H1 (cell line): ENCODE measurements around the gene RERE. TPM values are rescaled to one million over a fixed set of nuclear protein-coding genes. Genes with fewer than 3 reads are reported as not detected.

Experiments used
- CTCF ChIA-PET: fragments of 300-600 bp; sonication (Branson Sonifier 250); formaldehyde crosslinking; loops from one replicate; lab custom pipeline; 2021; ENCODE audit not compliant: partially characterized antibody; lab: Charles Lee
- POLR2A ChIA-PET: fragments of 300-600 bp; sonication (Branson Sonifier 250); formaldehyde crosslinking; loops from one replicate; lab custom pipeline; 2021; ENCODE audit warnings: inconsistent platforms; ENCODE audit not compliant: partially characterized antibody; lab: Charles Lee
- DNase-seq, 2 experiments: peaks; one replicate each; pipeline versions ENCODE4 v3.0.0 to v3.0.0-alpha.2; 2010 to 2022; ENCODE audit warnings: low spot score in 2 of 2, low read depth in 1 of 2, mixed read lengths in 1 of 2
- FAIRE-seq: peaks from 2 replicates; lab custom pipeline; 2011; peaks lifted over from hg19 to GRCh38; lab: Jason Lieb, UNC
- H2AFZ ChIP-seq: 2 replicates; pipeline ENCODE4 v1.8.1; 2012; ENCODE audit warnings: low read length, inconsistent platforms
- H2AK5ac ChIP-seq: 2 replicates; pipeline ENCODE4 v1.6.1; 2013; ENCODE audit warnings: low read depth, low read length
- H2BK120ac ChIP-seq: replicated peaks from 2 replicates; pipeline ENCODE3; 2013; ENCODE audit warnings: low read depth, low read length, inconsistent platforms
- H2BK12ac ChIP-seq: 2 replicates; pipeline ENCODE4 v1.6.1; 2013; ENCODE audit warnings: low read depth, low read length
- H2BK15ac ChIP-seq: 2 replicates; pipeline ENCODE4 v1.6.1; 2013; ENCODE audit warnings: low read length
- H2BK20ac ChIP-seq: 2 replicates; pipeline ENCODE4 v1.6.1; 2013; ENCODE audit warnings: low read length
- H2BK5ac ChIP-seq: 2 replicates; pipeline ENCODE4 v1.6.1; 2013; ENCODE audit warnings: low read depth, low read length
- H3K14ac ChIP-seq: 2 replicates; pipeline ENCODE4 v1.6.1; 2013; ENCODE audit warnings: inconsistent platforms; ENCODE audit not compliant: insufficient read length
- H3K18ac ChIP-seq: 2 replicates; pipeline ENCODE4 v1.6.1; 2013; ENCODE audit warnings: low read length; ENCODE audit errors: extremely low read depth
- H3K23ac ChIP-seq: 2 replicates; pipeline ENCODE4 v1.6.1; 2013; ENCODE audit warnings: inconsistent platforms; ENCODE audit not compliant: insufficient read length
- H3K23me2 ChIP-seq: 2 replicates; pipeline ENCODE4 v1.6.1; 2013; ENCODE audit warnings: low read depth, low read length
- H3K27ac ChIP-seq: 2 replicates; pipeline ENCODE4 v1.6.1; 2011; ENCODE audit warnings: low read depth, low read length, inconsistent platforms
- H3K27me3 ChIP-seq, 4 experiments: replicated peaks in 1 of 4; 1 replicate in 1 of 4; 2 replicates in 3 of 4; pipeline versions ENCODE4 v1.6.1 to v1.8.1; 2011 to 2013; ENCODE audit warnings: low read length in 3 of 4, mild to moderate bottlenecking in 3 of 4, inconsistent platforms in 2 of 4, mixed read lengths in 2 of 4, moderate library complexity in 1 of 4; ENCODE audit not compliant: control insufficient read depth in 3 of 4, insufficient read depth in 3 of 4; ENCODE audit errors: extremely low read depth in 1 of 4
- H3K36me3 ChIP-seq, 4 experiments: 2 replicates each; pipeline versions ENCODE4 v1.6.1 to v1.8.1; 2011 to 2013; ENCODE audit warnings: mild to moderate bottlenecking in 4 of 4, low read length in 3 of 4, moderate library complexity in 2 of 4, control low read depth in 1 of 4, inconsistent platforms in 1 of 4; ENCODE audit not compliant: insufficient read depth in 4 of 4, control insufficient read depth in 2 of 4
- H3K4ac ChIP-seq: replicated peaks from 2 replicates; pipeline ENCODE3; 2013; ENCODE audit warnings: low read length, low read depth, mixed read lengths, inconsistent platforms; ENCODE audit not compliant: insufficient read length
- H3K4me1 ChIP-seq, 4 experiments: replicated peaks in 1 of 4; 1 replicate in 1 of 4; 2 replicates in 3 of 4; pipeline versions ENCODE4 v1.6.1 to v1.8.1; 2011 to 2013; ENCODE audit warnings: low read length in 3 of 4, inconsistent platforms in 2 of 4, mixed read lengths in 1 of 4; ENCODE audit not compliant: insufficient read depth in 4 of 4, control insufficient read depth in 3 of 4
- H3K4me2 ChIP-seq, 2 experiments: 2 replicates each; pipeline versions ENCODE4 v1.6.1 to v1.8.1; 2011 to 2013; ENCODE audit warnings: low read depth in 2 of 2, low read length in 2 of 2, control low read depth in 1 of 2, inconsistent platforms in 1 of 2, mild to moderate bottlenecking in 1 of 2; ENCODE audit not compliant: insufficient read depth in 1 of 2
- H3K4me3 ChIP-seq, 4 experiments: fragments of 200-600, 300-600 bp in 1 of 4; sonication (generic), shearing (Covaris generic), sonication (Bioruptor Twin) in 1 of 4; 2 replicates each; pipeline versions ENCODE4 v1.5.1 to v1.8.1; 2011 to 2016; ENCODE audit warnings: low read length in 4 of 4, low read depth in 3 of 4, control low read depth in 2 of 4, inconsistent platforms in 2 of 4, mild to moderate bottlenecking in 2 of 4, mixed read lengths in 1 of 4, moderate library complexity in 1 of 4; ENCODE audit not compliant: insufficient read depth in 2 of 4; ENCODE audit errors: extremely low read depth in 1 of 4
- H3K56ac ChIP-seq: replicated peaks from 2 replicates; pipeline ENCODE3; 2013; ENCODE audit warnings: low read depth, mild to moderate bottlenecking, mixed read lengths, low read length, inconsistent platforms; ENCODE audit not compliant: insufficient read length
- H3K79me1 ChIP-seq: 2 replicates; pipeline ENCODE4 v1.6.1; 2013; ENCODE audit warnings: low read depth, low read length, control low read depth
- H3K79me2 ChIP-seq, 2 experiments: 2 replicates each; pipeline versions ENCODE4 v1.6.1 to v1.8.1; 2012 to 2013; ENCODE audit warnings: low read length in 2 of 2, mild to moderate bottlenecking in 2 of 2, inconsistent platforms in 1 of 2; ENCODE audit not compliant: insufficient read depth in 2 of 2, control insufficient read depth in 1 of 2
- H3K9ac ChIP-seq, 4 experiments: replicated peaks in 1 of 4; 1 replicate in 1 of 4; 2 replicates in 3 of 4; pipeline versions ENCODE4 v1.6.1 to v1.8.1; 2011 to 2013; ENCODE audit warnings: low read depth in 3 of 4, low read length in 3 of 4, control low read depth in 2 of 4, mild to moderate bottlenecking in 2 of 4, moderate library complexity in 2 of 4, inconsistent platforms in 1 of 4; ENCODE audit errors: extremely low read depth in 1 of 4
- H3K9me3 ChIP-seq, 2 experiments: 2 replicates each; pipeline versions ENCODE4 v1.6.1 to v1.8.1; 2012 to 2013; ENCODE audit warnings: mild to moderate bottlenecking in 2 of 2, moderate library complexity in 2 of 2, control low read depth in 1 of 2, inconsistent platforms in 1 of 2, low read depth in 1 of 2, low read length in 1 of 2, mixed read lengths in 1 of 2; ENCODE audit not compliant: insufficient read depth in 2 of 2
- H4K20me1 ChIP-seq, 2 experiments: replicated peaks in 1 of 2; 2 replicates each; pipeline versions ENCODE3 to v1.8.1; 2011 to 2013; ENCODE audit warnings: inconsistent platforms in 2 of 2, low read length in 2 of 2, mild to moderate bottlenecking in 1 of 2; ENCODE audit not compliant: insufficient read depth in 2 of 2, control insufficient read depth in 1 of 2
- H4K5ac ChIP-seq: 2 replicates; pipeline ENCODE4 v1.6.1; 2013; ENCODE audit warnings: low read length, low read depth, mixed read lengths, inconsistent platforms; ENCODE audit not compliant: insufficient read length
- H4K8ac ChIP-seq: 2 replicates; pipeline ENCODE4 v1.8.0; 2013; ENCODE audit warnings: mild to moderate bottlenecking, moderate library complexity, low read length, inconsistent platforms; ENCODE audit not compliant: insufficient read depth; ENCODE audit errors: extremely low read depth
- H4K91ac ChIP-seq: replicated peaks from 2 replicates; pipeline ENCODE3; 2013; ENCODE audit warnings: low read length, mixed read lengths, inconsistent platforms; ENCODE audit not compliant: insufficient read length
- BACH1 ChIP-seq: IDR thresholded peaks from 2 replicates; pipeline ENCODE4 v1.6.1; 2012; ENCODE audit warnings: low read length, improper control_type of control experiment
- CTBP2 ChIP-seq: IDR thresholded peaks from 2 replicates; pipeline ENCODE4 v1.7.0; 2011; ENCODE audit warnings: borderline replicate concordance, mild to moderate bottlenecking, moderate library complexity, mixed read lengths, low read length; ENCODE audit not compliant: insufficient read depth, insufficient read length
- JUND ChIP-seq: IDR thresholded peaks from 2 replicates; pipeline ENCODE4 v1.6.1; 2011; ENCODE audit warnings: mild to moderate bottlenecking, improper control_type of control experiment, low read length
- MAFK ChIP-seq: IDR thresholded peaks from 2 replicates; pipeline ENCODE4 v1.6.1; 2012; ENCODE audit warnings: low read depth, mild to moderate bottlenecking, improper control_type of control experiment, low read length
- SP1 ChIP-seq: IDR thresholded peaks from 2 replicates; pipeline ENCODE4 v1.6.1; 2011; ENCODE audit warnings: low read depth, low read length
- SUZ12 ChIP-seq: fragments of 200-600 bp; sonication (generic); IDR thresholded peaks from 2 replicates; pipeline ENCODE4 v1.6.1; 2012; ENCODE audit warnings: mild to moderate bottlenecking, inconsistent platforms, low read length, moderate library complexity, mixed read lengths
- TBP ChIP-seq: IDR thresholded peaks from 2 replicates; pipeline ENCODE4 v1.6.1; 2011; ENCODE audit warnings: low read depth, low read length, improper control_type of control experiment
- WGBS, 2 experiments: shearing (Covaris generic) in 1 of 2; methylation state at CpG; one replicate each; pipeline versions ENCODE4 v1.1.6 to v1.1.7; 2013 to 2015; ENCODE audit warnings: low lambda C conversion rate in 2 of 2, mixed read lengths in 2 of 2, inconsistent platforms in 1 of 2, low coverage in 1 of 2, missing lambda C conversion rate in 1 of 2; ENCODE audit not compliant: insufficient replicate concordance in 2 of 2, insufficient coverage in 1 of 2, insufficient read length in 1 of 2; ENCODE audit errors: extremely low coverage in 1 of 2, missing lambda C conversion rate in 1 of 2; 5-methylcytosine and 5-hydroxymethylcytosine counted together
- polyA plus RNA-seq, 7 experiments: library from polyadenylated mRNA; depleted of rRNA in 3 of 7; stranded (reverse) in 5 of 7; unstranded in 2 of 7; fragments of >200 nt in 5 of 7; fragments of 200-250 nt in 2 of 7; gene quantifications; 1 replicate in 5 of 7; 2 replicates in 1 of 7; 4 replicates in 1 of 7; pipeline versions ENCODE4 v1.2.1 to v1.2.3, GENCODE V29; 2011 to 2013; ENCODE audit warnings: missing spikeins in 2 of 7, mixed read lengths in 2 of 7
- total RNA-seq: library from RNA; stranded (reverse); fragmentation: NEBNext Ultra II Directional; extraction: Animal tissue kit (Norgen Biotek cat#: 25700); gene quantifications from 2 replicates; pipeline ENCODE4 v1.2.1, GENCODE V29; 2021
- TF ChIP-seq, protein P1 (sequence below): IDR thresholded peaks from 2 replicates; pipeline ENCODE4 v1.6.1; 2011; ENCODE audit warnings: low read depth, mild to moderate bottlenecking, low read length; ENCODE audit not compliant: insufficient read depth

The RERE gene
- total and polyA plus RNA-seq, 2 of the 8 experiments (the other 6 are each of a cell fraction or from before 2014, with no cell fraction given): 15.3 to 142 TPM

DNA sequence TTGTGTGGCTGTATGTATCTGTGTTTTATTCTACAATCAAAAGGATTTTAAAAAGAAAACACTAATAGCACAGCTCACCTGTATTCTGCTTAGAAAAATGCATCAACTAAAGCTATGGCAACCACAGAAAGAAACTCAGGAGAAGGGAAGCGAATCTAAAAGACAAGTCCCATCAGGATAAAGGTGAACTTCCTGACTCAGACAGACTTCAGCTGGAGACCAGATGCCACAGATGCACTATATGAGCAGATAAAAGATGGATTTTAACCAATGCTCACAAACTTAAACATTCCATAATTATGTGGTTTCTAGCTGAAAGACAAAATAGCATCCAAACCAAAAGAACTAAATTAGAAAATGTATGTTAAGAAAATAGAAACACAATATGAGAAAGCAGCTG is 231.0 kb downstream of the RERE start:
- Histone ChIP-seq H3K27me3 (no peaks in the 10 kb centered on the region), H3K14ac (no peak overlapping the region), H3K79me1 (peaks cover 8% of the 10 kb centered on the region; the same call in 1 of the 2 replicates), H3K9ac (no peak overlapping the region), H3K23ac (no peak overlapping the region), H3K4ac (no peak overlapping the region), H2BK12ac (no peak overlapping the region), H2BK5ac (no peak overlapping the region), H3K9me3 (no peaks in the 10 kb centered on the region), H3K27ac (no peak overlapping the region), H4K5ac (no peak overlapping the region), H3K23me2 (no peaks in the 10 kb centered on the region), H3K4me3 (no peak overlapping the region), H3K18ac (no peak overlapping the region), H2BK20ac (no peak overlapping the region), H2AK5ac (no peak overlapping the region), H2AFZ (no peak overlapping the region), H3K4me2 (no peak overlapping the region), H4K8ac (no peak overlapping the region), H2BK15ac (no peak overlapping the region), H4K20me1 (peaks cover 6 to 10% of the 10 kb centered on the region in 2 experiments), H4K91ac (no peak overlapping the region), H2BK120ac (no peak overlapping the region), H3K4me1 (peaks cover 0 to 6% (median 1%) of the 10 kb centered on the region in 4 experiments; a peak in 5 of 7 replicates), H3K79me2 (peaks cover 3 to 98% of the 10 kb centered on the region in 2 experiments), H3K56ac (no peak overlapping the region), H3K36me3 (no peaks in the 10 kb centered on the region)
- DNase-seq (no peak), FAIRE-seq (no peak)
- CTCF ChIA-PET: interaction anchor here (1.1 to 4.0 kb wide), 4 partner anchors 13 to 140 kb away, joined by 3 to 16 read pairs (median 5); no protein-coding TSS in a partner anchor
- no peak for TF ChIP-seq SUZ12
- no peak for TF ChIP-seq TBP
- no peak for TF ChIP-seq BACH1
- TF ChIP-seq, protein P1, sequence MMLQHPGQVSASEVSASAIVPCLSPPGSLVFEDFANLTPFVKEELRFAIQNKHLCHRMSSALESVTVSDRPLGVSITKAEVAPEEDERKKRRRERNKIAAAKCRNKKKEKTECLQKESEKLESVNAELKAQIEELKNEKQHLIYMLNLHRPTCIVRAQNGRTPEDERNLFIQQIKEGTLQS: no peak
- TF ChIP-seq SP1: no peak
- no peak for TF ChIP-seq MAFK
- no peak for TF ChIP-seq JUND
- no peak for TF ChIP-seq CTBP2
- POLR2A ChIA-PET: interaction anchor here (1.1 to 1.7 kb wide), 3 partner anchors 10 to 13 kb away, joined by 3 to 7 read pairs (median 3); no protein-coding TSS in a partner anchor
- 78% methylated on average over 1 of the region's 1 CpG; no CpG with 5 or more reads in 1 of the 2 experiments for WGBS, 2 experiments
